Kidney epithelial cell (primary cell): ENCODE data around the gene RD3L. TPM values are rescaled to one million over a fixed set of nuclear protein-coding genes. Genes with fewer than 3 reads are reported as not detected.

Experiments used
- DNase-seq: peaks from one replicate; pipeline ENCODE4 v3.0.0-alpha.2; 2010; ENCODE audit warnings: low read depth
- H3K27me3 ChIP-seq: 2 replicates; pipeline ENCODE4 v1.6.0; 2011; ENCODE audit warnings: low read length; ENCODE audit not compliant: control insufficient read depth, insufficient read depth
- H3K36me3 ChIP-seq: 2 replicates; pipeline ENCODE4 v1.5.1; 2011; ENCODE audit warnings: low read length; ENCODE audit not compliant: control insufficient read depth, insufficient read depth
- H3K4me3 ChIP-seq: 2 replicates; pipeline ENCODE4 v1.5.1; 2011; ENCODE audit warnings: low read depth, mild to moderate bottlenecking, control low read depth, low read length
- total RNA-seq: library from RNA; depleted of rRNA; stranded (reverse); fragments of >200 nt; gene quantifications from 2 replicates; pipeline ENCODE4 v1.2.3, GENCODE V29; 2015
- TF ChIP-seq, protein P1 (sequence below): IDR thresholded peaks from 2 replicates; pipeline ENCODE4 v1.5.1; 2011; ENCODE audit warnings: mild to moderate bottlenecking, moderate library complexity, low read length, control low read depth, inconsistent platforms; ENCODE audit not compliant: insufficient read depth, poor library complexity, severe bottlenecking

The RD3L gene
- total RNA-seq, 1 donor from 2014 or later: not detected

DNA sequence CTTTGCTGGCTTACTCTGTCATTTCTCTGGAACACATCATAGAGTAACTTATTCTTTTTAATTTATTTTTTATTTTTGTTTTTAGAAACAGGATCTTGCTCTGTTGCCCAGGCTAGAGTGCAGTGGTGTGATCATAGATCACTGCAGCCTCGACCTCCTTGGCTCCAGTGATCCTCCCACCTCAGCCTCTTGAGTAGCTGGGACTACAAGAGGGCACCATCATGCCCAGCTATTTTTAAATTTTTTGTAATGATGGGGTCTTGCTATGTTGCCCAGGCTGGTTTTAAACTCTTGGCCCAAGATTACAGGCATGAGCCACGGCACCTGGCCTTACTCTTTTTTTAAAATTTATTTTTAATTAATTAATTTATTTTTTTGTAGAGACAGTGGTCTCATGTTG, 32.2 kb upstream of the RD3L start:
- TF ChIP-seq, protein P1, sequence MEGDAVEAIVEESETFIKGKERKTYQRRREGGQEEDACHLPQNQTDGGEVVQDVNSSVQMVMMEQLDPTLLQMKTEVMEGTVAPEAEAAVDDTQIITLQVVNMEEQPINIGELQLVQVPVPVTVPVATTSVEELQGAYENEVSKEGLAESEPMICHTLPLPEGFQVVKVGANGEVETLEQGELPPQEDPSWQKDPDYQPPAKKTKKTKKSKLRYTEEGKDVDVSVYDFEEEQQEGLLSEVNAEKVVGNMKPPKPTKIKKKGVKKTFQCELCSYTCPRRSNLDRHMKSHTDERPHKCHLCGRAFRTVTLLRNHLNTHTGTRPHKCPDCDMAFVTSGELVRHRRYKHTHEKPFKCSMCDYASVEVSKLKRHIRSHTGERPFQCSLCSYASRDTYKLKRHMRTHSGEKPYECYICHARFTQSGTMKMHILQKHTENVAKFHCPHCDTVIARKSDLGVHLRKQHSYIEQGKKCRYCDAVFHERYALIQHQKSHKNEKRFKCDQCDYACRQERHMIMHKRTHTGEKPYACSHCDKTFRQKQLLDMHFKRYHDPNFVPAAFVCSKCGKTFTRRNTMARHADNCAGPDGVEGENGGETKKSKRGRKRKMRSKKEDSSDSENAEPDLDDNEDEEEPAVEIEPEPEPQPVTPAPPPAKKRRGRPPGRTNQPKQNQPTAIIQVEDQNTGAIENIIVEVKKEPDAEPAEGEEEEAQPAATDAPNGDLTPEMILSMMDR: no peak
- Histone ChIP-seq H3K4me3 (no peak overlapping the region), H3K27me3 (no peaks in the 10 kb centered on the region), H3K36me3 (no peaks in the 10 kb centered on the region)
- DNase-seq: no peak

DNA sequence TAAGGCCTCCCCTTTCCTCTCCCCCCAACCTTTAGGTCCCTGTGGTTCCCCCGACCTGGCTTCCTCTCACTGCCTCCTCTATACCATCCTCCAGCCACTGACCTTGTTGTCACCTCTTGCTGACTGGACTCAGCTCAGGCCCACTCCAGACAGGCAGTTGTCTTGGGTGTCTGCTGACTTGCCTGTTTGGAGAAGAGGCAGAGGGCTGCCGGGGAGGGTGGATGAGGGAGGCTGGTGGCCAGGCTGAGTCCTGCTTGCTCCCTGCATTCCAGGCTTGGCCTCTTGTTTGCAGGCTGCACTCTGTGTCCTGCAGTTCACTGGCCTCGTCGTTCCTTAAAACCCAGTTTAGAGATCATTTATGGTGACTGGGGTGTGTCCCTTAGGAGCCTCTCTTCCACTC, 31.0 kb upstream of the RD3L start:
- Histone ChIP-seq H3K27me3 (no peaks in the 10 kb centered on the region), H3K4me3 (no peak overlapping the region), H3K36me3 (no peaks in the 10 kb centered on the region)
- TF ChIP-seq, protein P1: no peak
- DNase-seq: no peak

DNA sequence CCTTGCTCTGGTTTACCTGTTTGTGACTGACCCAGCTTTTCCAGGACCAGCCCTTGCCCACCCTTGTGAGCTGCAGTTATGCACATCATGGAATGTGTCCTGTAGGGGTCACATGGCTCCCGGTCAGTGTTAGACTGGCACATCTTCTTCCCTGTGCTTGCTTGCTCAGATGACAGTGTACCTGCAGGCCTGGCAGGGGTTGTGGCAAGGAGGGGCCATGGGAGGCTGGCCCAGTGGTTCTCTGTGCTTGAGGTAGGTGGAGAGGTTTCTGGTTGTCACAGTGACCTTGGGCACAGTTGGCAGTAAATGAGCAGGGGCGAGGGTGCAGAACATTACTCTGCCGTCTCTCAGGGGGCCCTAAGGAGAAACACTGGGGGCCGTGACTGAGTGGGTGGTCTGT, 27.6 kb upstream of the RD3L start:
- TF ChIP-seq, protein P1: no peak
- Histone ChIP-seq H3K36me3 (no peaks in the 10 kb centered on the region), H3K27me3 (no peaks in the 10 kb centered on the region), H3K4me3 (no peak overlapping the region)
- no peak for DNase-seq

DNA sequence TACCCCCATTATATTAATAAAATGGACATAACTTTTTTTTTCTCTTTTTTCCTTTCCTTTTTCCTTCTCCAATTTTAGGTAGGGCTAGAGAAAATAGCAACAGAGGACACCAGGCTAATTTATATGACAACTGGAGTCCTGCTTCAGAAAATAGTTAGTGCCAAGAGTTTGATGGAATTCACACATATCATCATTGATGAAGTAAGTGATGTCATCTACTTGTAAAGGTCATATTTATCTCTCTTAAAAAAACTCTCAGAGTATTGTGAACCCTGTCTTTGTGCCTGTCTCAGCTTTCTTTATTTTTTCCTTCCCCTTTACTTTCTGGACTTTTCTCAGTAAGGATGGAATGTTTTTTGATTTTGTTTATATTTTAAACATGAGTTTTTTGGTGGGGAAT, 24.3 kb upstream of the RD3L start:
- Histone ChIP-seq H3K36me3 (no peaks in the 10 kb centered on the region), H3K4me3 (no peak overlapping the region), H3K27me3 (no peaks in the 10 kb centered on the region)
- TF ChIP-seq, protein P1: no peak
- DNase-seq: no peak

DNA sequence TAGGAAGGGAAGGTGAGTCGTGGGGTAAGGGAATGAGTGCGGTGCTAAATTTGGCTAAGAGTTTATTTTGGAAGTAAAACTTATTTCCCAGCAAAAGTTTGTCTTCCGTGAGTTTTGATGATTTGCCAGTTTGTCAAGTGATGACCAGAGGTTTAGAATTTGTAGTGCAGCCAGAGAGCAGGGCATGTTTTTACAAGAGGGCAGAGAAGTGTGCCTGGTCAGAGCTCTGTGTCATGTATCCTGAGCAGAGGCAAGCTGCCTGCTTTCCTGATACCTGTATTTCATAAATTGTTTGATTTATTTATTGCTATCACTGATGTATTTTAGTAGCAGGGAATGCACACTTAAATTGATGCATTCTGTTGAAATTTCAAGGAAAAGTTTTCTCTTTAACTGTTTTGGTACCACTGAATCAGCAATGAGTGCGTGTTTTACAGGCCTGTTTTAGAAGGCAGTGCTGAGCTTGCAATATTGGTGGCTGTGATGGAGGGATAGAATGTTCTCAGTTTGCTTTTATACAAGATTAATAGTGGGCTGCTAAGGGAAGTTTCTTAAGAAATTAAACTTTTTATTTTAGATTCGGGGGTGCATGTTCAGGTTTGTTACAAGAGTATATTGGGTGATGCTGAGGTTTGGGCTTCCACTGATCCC, 19.7 kb upstream of the RD3L start:
- TF ChIP-seq, protein P1: no peak
- no peak overlapping the region for H3K4me3 ChIP-seq
- no peaks in the 10 kb centered on the region for H3K36me3 ChIP-seq
- H3K27me3 ChIP-seq: no peaks in the 10 kb centered on the region
- DNase-seq: no peak

DNA sequence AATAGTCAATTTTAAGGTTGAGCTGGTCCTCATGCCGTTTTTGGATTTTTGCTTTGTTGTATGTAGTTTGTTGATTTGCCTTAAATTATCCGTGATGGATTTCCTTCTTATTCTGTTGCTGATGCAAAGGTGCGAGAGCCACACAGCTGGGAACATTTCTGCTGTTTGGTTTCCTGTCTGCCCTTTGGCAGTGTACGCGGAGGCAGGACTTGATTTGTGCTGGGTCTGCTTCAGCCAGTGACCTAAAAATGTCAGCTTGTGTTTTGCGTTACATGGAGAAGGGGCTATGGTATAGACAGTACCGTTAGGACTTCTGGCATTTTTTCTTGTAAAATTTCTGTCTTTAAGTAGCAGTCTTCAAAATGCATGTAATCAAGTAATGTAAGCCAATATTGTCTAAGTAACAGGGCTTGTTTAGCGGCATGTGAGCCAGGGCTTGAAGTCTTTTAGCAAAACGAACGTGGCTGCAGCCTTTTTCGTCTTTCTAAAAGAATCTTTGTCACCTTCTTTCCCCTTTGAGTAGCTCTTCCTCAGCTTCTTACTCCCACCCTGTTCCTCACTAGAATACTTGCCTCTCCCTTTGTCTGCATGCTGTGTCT, 18.2 kb upstream of the RD3L start:
- no peak for DNase-seq
- no peaks in the 10 kb centered on the region for H3K27me3 ChIP-seq
- H3K4me3 ChIP-seq: no peak overlapping the region
- H3K36me3 ChIP-seq: no peaks in the 10 kb centered on the region
- TF ChIP-seq, protein P1: no peak
